SU-DHL-6 (cell line): ENCODE results near the gene SLC25A38.

Source experiments
- EZH2phosphoT487 ChIP-seq: fragments of 200-600 bp; sonication (generic), shearing (Covaris generic); conservative IDR thresholded peaks from 2 replicates; pipeline ENCODE4 v1.6.1; 2018; ENCODE audit warnings: mild to moderate bottlenecking, antibody characterized with exemption, low read length, moderate library complexity, mixed read lengths
- TF ChIP-seq, protein P1 (sequence below): fragments of 200-600 bp; sonication (generic); IDR thresholded peaks from one replicate; pipeline ENCODE4 v1.5.1; 2017; ENCODE audit warnings: antibody characterized with exemption, mild to moderate bottlenecking, low read length, moderate library complexity; ENCODE audit not compliant: insufficient read depth, poor library complexity, severe bottlenecking

DNA sequence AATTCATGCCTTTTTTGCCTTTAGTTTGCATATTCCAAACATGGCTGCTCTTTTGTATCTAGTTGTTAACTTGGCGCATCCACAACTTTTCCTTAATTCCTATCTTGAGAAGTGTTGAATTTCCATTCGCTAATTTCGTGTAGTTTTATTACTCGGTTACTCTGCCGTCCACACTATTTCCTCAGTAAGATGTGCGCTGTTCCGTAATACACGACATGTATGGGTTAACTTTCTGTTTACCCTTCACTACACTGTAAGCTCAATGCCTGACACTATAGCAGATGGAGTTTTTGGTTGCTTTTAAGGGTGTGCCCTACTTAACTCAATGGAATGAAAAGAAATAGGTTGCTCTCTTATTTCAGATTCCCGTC lies 24.1 kb downstream of the SLC25A38 start:
- TF ChIP-seq, protein P1, sequence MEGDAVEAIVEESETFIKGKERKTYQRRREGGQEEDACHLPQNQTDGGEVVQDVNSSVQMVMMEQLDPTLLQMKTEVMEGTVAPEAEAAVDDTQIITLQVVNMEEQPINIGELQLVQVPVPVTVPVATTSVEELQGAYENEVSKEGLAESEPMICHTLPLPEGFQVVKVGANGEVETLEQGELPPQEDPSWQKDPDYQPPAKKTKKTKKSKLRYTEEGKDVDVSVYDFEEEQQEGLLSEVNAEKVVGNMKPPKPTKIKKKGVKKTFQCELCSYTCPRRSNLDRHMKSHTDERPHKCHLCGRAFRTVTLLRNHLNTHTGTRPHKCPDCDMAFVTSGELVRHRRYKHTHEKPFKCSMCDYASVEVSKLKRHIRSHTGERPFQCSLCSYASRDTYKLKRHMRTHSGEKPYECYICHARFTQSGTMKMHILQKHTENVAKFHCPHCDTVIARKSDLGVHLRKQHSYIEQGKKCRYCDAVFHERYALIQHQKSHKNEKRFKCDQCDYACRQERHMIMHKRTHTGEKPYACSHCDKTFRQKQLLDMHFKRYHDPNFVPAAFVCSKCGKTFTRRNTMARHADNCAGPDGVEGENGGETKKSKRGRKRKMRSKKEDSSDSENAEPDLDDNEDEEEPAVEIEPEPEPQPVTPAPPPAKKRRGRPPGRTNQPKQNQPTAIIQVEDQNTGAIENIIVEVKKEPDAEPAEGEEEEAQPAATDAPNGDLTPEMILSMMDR = no peak
- TF ChIP-seq EZH2phosphoT487 = no peak
